ENCODE results near the gene TTLL11.

DNA sequence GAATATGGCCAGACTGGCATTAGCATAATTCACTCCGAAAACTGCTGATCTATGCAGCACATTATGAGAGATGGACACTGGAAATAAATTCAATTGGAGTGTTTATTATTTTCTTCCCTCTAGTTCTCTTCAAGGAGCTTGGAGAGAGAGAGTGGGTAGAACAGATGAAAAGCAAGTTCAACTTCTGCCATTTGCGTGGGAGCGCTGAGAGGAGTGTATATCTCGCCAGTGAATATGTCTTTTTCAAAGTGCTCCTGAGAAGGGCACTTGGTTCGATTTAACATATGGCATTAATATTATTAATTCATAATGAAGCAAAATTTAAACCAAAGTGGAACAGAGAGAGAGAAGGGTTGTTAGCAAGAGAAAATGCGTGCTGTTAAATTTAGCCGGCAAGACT lies 227.2 kb downstream of the TTLL11 start:
- TF ChIP-seq, protein P1, sequence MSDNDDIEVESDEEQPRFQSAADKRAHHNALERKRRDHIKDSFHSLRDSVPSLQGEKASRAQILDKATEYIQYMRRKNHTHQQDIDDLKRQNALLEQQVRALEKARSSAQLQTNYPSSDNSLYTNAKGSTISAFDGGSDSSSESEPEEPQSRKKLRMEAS (IDR thresholded peaks at IDR 0.05; ENCODE audit: low read depth, low read length): no peak
- TF ChIP-seq, protein P2, sequence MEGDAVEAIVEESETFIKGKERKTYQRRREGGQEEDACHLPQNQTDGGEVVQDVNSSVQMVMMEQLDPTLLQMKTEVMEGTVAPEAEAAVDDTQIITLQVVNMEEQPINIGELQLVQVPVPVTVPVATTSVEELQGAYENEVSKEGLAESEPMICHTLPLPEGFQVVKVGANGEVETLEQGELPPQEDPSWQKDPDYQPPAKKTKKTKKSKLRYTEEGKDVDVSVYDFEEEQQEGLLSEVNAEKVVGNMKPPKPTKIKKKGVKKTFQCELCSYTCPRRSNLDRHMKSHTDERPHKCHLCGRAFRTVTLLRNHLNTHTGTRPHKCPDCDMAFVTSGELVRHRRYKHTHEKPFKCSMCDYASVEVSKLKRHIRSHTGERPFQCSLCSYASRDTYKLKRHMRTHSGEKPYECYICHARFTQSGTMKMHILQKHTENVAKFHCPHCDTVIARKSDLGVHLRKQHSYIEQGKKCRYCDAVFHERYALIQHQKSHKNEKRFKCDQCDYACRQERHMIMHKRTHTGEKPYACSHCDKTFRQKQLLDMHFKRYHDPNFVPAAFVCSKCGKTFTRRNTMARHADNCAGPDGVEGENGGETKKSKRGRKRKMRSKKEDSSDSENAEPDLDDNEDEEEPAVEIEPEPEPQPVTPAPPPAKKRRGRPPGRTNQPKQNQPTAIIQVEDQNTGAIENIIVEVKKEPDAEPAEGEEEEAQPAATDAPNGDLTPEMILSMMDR (IDR thresholded peaks at IDR 0.05; ENCODE audit: low read depth, low read length): no peak
